ENCODE measurements around the gene ABHD13.
"Not testable (repeated sequence)": the region's sequence is repeated elsewhere in the genome, so short reads cannot be mapped to it uniquely, and the experiment has no call there.

GRCh38 chr13:108267855-108268254 lies 49.7 kb downstream of the ABHD13 start:
- TF ChIP-seq CTCF, POLR2A, POLR2AphosphoS5 (IDR thresholded peaks at IDR 0.05): not testable (repeated sequence)

Measured in prostate gland (tissue), 2 donors.